Activated CD8-positive, alpha-beta memory T cell treated with anti-CD3 and anti-CD28 coated beads, Interleukin-2, amount 50 U/mL, for 24 hours (primary cell): ENCODE data around the gene SDHB.
A peak's percentile ranks its signal among the peaks of the same experiment; 100 is the strongest.

Experiments
- DNase-seq: peaks from one replicate; pipeline ENCODE4 v3.0.0-alpha.2; 2020; ENCODE audit errors: extremely low read depth

The SDHB gene

DNA sequence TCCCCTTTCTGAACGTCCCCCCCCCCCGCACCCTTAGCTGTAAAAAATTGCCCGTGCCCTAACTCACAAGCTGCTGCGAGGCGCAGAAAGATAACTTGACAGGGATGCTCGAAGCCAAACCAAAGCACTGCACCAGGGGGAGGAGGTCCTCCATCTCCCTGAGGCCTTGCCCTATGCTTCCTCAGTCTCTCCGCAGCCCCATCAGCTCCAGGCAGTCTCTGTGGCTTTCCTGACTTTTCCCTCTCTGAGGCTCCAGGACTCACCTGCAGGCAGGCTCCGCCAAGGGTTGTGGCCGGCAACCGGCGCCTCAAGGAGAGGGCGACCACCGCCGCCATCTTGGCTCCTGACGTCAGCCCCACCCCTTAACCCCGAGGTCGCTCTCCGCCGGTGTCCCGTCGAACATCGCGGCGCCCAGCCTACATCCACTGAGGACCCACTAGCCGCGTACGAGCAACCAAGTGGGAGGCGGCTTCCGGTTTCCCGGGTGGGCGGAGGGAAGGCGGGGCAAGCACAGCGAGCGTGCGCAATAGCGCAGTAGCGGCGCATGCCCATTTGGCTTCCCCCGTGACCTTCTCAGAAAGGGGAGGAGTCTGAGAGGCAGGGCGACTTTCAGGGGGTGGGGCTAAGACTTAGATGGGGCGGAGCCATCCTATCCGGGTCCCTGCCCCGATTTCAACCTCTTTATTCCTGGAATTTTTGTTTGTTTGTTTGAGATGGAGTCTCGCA lies at the start of gene SDHB:
Gene SDHB (minus strand): TSS at position 348 of the 726 bp plus-strand sequence. CDS start 13 bp downstream, at position 335.
- peak; percentile 99 for DNase-seq

DNA sequence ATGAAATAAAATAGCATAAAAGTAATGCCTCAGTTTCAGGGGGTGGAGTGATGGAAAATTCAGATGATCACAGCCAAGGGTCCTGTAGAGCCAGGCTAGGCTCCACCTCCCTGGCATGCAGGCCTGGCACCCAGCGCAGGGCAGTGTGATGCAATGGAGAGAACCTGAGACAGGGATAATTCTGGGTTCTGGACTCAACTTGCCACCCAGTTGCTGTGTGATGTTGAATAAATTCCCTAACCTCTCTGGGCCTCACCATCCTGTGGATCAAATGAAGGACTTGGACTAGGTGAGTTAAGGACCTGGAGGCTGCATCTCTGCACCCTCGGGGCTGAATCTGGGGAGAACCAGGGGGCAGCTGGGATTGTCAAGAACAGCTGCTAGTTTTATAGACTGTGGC lies 48.4 kb upstream of the SDHB start:
- no peak for DNase-seq

DNA sequence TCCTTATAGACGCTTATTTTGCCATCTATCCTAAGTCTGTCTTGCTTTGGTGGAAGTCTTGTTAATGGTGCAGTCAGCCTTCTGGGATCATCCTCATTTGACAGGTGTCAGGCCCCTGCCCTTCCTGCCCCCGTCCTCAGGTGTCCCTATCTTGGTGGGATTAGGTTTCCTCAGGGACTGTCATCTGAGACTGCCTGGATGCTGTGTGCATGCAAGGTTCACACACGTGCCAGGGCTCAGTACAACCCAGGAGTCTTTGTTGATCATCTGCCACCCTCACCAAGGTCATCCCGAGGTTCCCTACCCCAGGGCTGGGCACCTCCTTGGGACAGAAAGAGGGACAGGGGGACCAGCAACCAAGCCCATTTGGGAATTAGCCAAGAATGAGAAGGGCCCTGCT lies 47.4 kb upstream of the SDHB start:
- no peak for DNase-seq

- no peak for DNase-seq
These were observed 45.9 kb upstream of the SDHB start for GRCh38 chr1:17099616-17100340.

- no peak for DNase-seq
These were observed 44.9 kb upstream of the SDHB start for GRCh38 chr1:17098446-17099317.

DNA sequence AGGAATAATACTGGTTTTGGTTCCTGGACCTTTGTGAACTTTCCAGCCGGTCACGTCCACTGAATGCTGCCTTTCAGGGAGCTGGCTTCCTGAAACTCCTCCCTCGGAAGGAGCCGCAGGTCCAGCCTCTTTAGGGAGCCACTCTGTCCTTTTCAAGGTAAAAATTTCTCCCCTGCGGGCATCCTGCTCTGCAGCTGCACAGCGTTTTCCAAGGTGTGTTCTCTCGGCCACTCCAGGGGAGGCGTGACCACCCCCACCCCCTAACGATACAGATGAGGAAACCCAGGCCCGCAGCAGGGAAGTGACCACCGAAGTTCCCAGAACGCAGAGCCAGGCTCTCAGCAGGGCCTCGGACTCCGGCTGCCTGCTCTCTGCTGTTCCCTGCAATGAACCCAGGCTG lies 44.0 kb upstream of the SDHB start:
- no peak for DNase-seq

GRCh38 chr1:17097147-17097546 lies 43.3 kb upstream of the SDHB start:
- no peak for DNase-seq

GRCh38 chr1:17096584-17096983 lies 42.8 kb upstream of the SDHB start:
- no peak for DNase-seq

DNA sequence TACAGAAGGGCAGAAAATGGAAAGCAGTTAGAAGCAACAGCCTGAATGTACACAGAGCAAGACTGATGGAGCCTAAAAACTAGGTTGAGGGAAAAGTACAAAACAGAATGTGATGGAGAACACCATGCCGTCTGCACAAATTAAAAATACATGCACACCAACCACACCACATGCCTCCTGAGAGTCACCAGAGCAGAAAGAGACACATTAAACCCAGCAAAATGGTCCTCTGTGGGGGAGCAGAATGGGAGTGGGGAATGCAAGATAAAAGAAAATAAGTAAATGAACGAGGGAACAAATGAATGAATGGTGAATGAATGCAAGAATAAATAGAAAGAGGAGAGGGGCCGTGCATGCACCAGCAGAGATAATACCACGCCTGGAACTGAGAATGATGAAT lies 41.3 kb upstream of the SDHB start:
- DNase-seq, result no peak

- DNase-seq, result no peak
These were observed 40.8 kb upstream of the SDHB start for GRCh38 chr1:17094664-17095063.

GRCh38 chr1:17093822-17094393 lies 40.1 kb upstream of the SDHB start:
- DNase-seq, result no peak

DNA sequence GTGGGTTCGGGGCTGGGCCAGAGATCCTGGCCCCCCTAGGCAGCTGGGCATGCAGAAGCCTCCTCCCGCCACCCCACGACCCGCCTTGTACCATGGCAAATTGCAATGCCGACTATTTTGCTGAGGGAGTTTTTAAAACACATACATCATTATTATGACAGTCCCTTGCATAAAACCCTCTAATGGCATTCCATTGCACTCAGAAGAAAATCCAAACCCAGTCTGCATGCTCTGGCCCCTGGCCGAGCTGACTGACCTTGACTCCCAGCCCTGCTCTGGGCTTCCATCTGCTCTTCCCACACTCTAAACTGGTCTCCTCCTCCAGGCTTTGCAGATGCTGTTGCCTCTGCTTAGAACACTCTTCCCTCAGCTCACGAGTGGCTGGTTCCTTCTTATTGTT lies 37.4 kb upstream of the SDHB start:
- DNase-seq, result no peak

- DNase-seq, result no peak
These were observed 35.7 kb upstream of the SDHB start for GRCh38 chr1:17089506-17089905.

- no peak for DNase-seq
These were observed 32.9 kb upstream of the SDHB start for GRCh38 chr1:17086751-17087150.

DNA sequence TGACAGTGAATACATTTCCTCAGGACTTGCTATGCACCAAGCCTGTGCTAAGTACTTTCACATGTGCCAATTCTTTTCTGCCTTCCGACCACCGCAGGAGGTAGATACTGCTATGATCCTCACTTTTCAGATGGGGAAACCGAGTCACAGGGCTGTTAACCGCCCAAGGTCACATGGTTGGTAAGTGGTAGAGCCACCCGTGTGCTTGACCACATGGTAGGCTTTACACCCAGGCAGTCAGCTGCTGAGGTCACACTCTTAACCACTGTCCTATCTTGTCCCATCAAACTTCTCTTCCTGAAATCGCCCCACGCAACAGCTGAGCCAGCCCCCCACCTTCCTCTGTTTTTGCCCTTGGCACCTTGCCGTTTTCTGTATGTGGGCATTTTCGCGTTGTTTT lies 31.0 kb upstream of the SDHB start:
- DNase-seq, result no peak

DNA sequence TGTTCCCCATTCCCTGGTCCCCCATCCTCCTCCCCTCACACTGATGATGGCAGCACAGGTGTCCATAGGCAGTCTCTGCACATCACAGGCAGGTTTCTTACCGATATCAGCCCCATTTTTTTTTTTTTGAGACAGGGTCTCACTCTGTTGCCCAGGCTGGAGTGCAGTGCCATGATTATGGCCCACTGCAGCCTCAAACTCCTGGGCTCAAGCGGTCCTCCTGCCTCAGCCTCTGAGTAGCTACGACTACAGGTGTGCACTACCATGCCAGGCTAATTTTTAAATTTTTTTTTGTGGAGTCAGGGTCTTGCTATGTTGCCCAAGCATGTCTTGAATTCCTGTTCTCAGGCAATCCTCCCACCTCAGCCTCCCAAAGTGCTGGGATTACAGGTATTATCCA lies 28.9 kb upstream of the SDHB start:
- no peak for DNase-seq

- DNase-seq, result no peak
These were observed 27.6 kb upstream of the SDHB start for GRCh38 chr1:17081439-17081838.

DNA sequence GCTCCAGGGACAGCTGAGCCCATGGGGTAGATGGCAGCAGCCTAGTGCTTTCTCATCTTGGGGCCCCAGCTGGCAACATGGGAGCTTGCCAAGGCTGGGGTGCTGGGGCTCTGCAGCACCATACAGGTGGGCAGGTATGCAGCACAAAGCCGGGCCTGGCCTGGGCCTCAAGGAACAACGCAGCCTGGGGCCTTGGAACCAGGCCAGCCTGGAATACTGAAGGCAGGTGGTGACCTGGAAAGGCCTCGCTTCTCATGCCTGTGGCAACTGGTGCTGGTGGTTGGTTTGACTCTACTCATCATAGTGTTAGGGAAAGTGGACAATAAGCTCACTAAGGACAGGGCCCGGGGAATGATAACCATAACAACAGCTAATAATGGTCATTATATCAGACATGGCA lies 27.0 kb upstream of the SDHB start:
- no peak for DNase-seq

- no peak for DNase-seq
These were observed 26.4 kb upstream of the SDHB start for GRCh38 chr1:17080085-17080759.

- DNase-seq, result no peak
These were observed 25.4 kb upstream of the SDHB start for GRCh38 chr1:17078991-17079868.
